Trophoblast cell (in vitro differentiated cells and primary cell): ENCODE results near the gene NXN.

ENCODE experiments used
- DNase-seq, 2 donors: peaks; one replicate each; pipeline ENCODE4 v3.0.0-alpha.2; 2016
- H2AFZ ChIP-seq: 2 replicates; pipeline ENCODE4 v1.6.1; 2013; ENCODE audit warnings: low read length, moderate library complexity, mild to moderate bottlenecking; ENCODE audit not compliant: insufficient read depth, poor library complexity
- H2AK5ac ChIP-seq: 2 replicates; pipeline ENCODE4 v1.6.1; 2013; ENCODE audit warnings: mild to moderate bottlenecking, low read length
- H2BK120ac ChIP-seq: 2 replicates; pipeline ENCODE4 v1.6.1; 2013; ENCODE audit warnings: low read length, mild to moderate bottlenecking, moderate library complexity; ENCODE audit not compliant: insufficient read depth, poor library complexity
- H2BK12ac ChIP-seq: 2 replicates; pipeline ENCODE4 v1.6.1; 2013; ENCODE audit warnings: mild to moderate bottlenecking, low read length, moderate library complexity
- H2BK5ac ChIP-seq: 2 replicates; pipeline ENCODE4 v1.6.1; 2013; ENCODE audit warnings: low read length, low read depth, moderate library complexity, mild to moderate bottlenecking; ENCODE audit not compliant: poor library complexity
- H3K14ac ChIP-seq: 2 replicates; pipeline ENCODE4 v1.6.1; 2013; ENCODE audit warnings: mild to moderate bottlenecking, low read length
- H3K18ac ChIP-seq: 2 replicates; pipeline ENCODE4 v1.6.1; 2013; ENCODE audit warnings: mild to moderate bottlenecking, low read length
- H3K23ac ChIP-seq: 2 replicates; pipeline ENCODE4 v1.6.1; 2013; ENCODE audit warnings: low read length
- H3K27ac ChIP-seq: 2 replicates; pipeline ENCODE4 v1.5.1; 2013; ENCODE audit warnings: low read depth, mild to moderate bottlenecking, inconsistent platforms, low read length, moderate library complexity
- H3K27me3 ChIP-seq: 2 replicates; pipeline ENCODE4 v1.6.1; 2013; ENCODE audit warnings: inconsistent platforms, mild to moderate bottlenecking, low read length, moderate library complexity; ENCODE audit not compliant: insufficient read depth
- H3K36me3 ChIP-seq, 2 experiments: 1 replicate in 1 of 2; 2 replicates in 1 of 2; pipeline ENCODE4 v1.6.1; 2013; ENCODE audit warnings: low read length in 2 of 2, mild to moderate bottlenecking in 2 of 2, moderate library complexity in 1 of 2; ENCODE audit not compliant: insufficient read depth in 2 of 2, control insufficient read depth in 1 of 2
- H3K4ac ChIP-seq: 2 replicates; pipeline ENCODE4 v1.6.1; 2013; ENCODE audit warnings: low read depth, mild to moderate bottlenecking, low read length, moderate library complexity
- H3K4me1 ChIP-seq, 2 experiments: 1 replicate in 1 of 2; 2 replicates in 1 of 2; pipeline ENCODE4 v1.6.1; 2013; ENCODE audit warnings: low read length in 2 of 2, mild to moderate bottlenecking in 2 of 2, moderate library complexity in 1 of 2; ENCODE audit not compliant: insufficient read depth in 2 of 2, control insufficient read depth in 1 of 2
- H3K4me2 ChIP-seq: 2 replicates; pipeline ENCODE4 v1.6.1; 2013; ENCODE audit warnings: inconsistent platforms, mild to moderate bottlenecking, low read length, moderate library complexity
- H3K4me3 ChIP-seq: 2 replicates; pipeline ENCODE4 v1.5.1; 2013; ENCODE audit warnings: mild to moderate bottlenecking, low read depth, low read length, inconsistent platforms
- H3K79me1 ChIP-seq: one replicate; pipeline ENCODE4 v1.6.1; 2013; ENCODE audit warnings: low read length
- H3K79me2 ChIP-seq: 2 replicates; pipeline ENCODE4 v1.6.1; 2013; ENCODE audit warnings: low read length, mild to moderate bottlenecking; ENCODE audit not compliant: control insufficient read depth, insufficient read depth, poor library complexity
- H3K9ac ChIP-seq: 2 replicates; pipeline ENCODE4 v1.6.1; 2013; ENCODE audit warnings: mild to moderate bottlenecking, low read length
- H3K9me3 ChIP-seq: 2 replicates; pipeline ENCODE4 v1.6.1; 2013; ENCODE audit warnings: low read depth, mild to moderate bottlenecking, control low read depth, inconsistent platforms, low read length; ENCODE audit not compliant: insufficient read depth
- H4K12ac ChIP-seq: 2 replicates; pipeline ENCODE4 v1.6.1; 2013; ENCODE audit warnings: low read depth, mild to moderate bottlenecking, low read length, moderate library complexity
- H4K8ac ChIP-seq: 2 replicates; pipeline ENCODE4 v1.6.1; 2013; ENCODE audit warnings: low read depth, mild to moderate bottlenecking, low read length, moderate library complexity
- H4K91ac ChIP-seq: one replicate; pipeline ENCODE4 v1.6.1; 2013; ENCODE audit warnings: low read depth, mild to moderate bottlenecking, low read length, moderate library complexity
- WGBS: extraction: QIAGEN DNeasy Blood & Tissue Kit; methylation state at CpG from one replicate; pipeline ENCODE4 v1.1.7; 2013; ENCODE audit warnings: missing lambda C conversion rate; ENCODE audit not compliant: insufficient read length, insufficient coverage; ENCODE audit errors: extremely low coverage; 5-methylcytosine and 5-hydroxymethylcytosine counted together

The NXN gene

DNA sequence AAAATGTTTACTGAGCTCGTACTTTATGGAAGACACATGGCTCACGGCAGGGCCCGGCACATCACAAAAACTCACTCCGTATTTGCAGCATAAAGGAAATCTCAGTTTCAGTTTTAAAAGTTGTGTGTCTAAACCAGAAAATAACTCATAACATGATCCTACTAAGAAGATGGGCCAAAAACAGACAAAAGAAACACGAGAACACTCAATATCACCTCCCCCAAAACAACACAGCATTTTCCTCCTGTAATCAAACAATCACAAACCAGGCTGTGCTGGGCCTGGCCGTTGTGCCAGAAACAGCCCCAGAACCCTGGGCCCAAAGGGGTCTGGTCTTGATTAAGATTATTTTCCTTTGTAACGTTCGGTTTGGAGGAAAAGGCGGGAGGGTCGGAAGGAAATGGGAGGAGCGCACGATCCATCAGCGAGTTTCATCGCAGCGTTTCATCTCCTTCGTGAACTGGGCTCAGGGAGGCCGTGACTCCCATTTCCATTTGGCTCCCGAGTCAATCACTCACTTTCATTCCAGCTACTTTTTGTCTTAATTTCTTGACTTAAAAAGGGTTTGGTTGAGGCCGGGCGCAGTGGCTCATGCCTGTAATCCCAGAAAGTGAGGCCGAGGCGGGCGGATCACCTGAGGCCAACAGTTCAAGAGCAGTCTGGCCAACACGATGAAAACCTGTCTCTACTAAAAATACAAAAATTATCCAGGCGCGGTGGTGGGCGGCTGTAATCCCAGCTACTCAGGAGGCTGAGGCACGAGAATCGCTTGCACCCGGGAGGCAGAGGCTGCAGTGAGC, 61.4 kb downstream of the NXN start:
- Histone ChIP-seq H3K4me3 (no peak overlapping the region), H2AK5ac (no peak overlapping the region), H2BK12ac (no peak overlapping the region), H3K9ac (no peak overlapping the region), H3K14ac (no peak overlapping the region), H3K4me1 (peaks cover 7 to 13% of the 10 kb centered on the region in 2 experiments), H3K36me3 (peaks cover 4 to 5% of the 10 kb centered on the region in 2 experiments), H3K18ac (no peak overlapping the region), H2BK5ac (no peak overlapping the region), H2AFZ (no peak overlapping the region), H3K4me2 (no peak overlapping the region), H3K4ac (peak overlapping the region; percentile 64), H4K91ac (no peak overlapping the region), H3K79me1 (no peaks in the 10 kb centered on the region), H3K27me3 (no peaks in the 10 kb centered on the region), H4K8ac (no peak overlapping the region), H3K27ac (no peak overlapping the region), H4K12ac (no peak overlapping the region), H3K9me3 (no peaks in the 10 kb centered on the region), H3K79me2 (peaks cover 14% of the 10 kb centered on the region), H2BK120ac (no peak overlapping the region), H3K23ac (no peak overlapping the region)
- DNase-seq: no peak
- no CpG with 5 or more reads among the region's 30 CpGs for WGBS

GRCh38 chr17:917391-917811, 62.2 kb downstream of the NXN start:
- Histone ChIP-seq H2BK12ac (no peak overlapping the region), H2BK120ac (no peak overlapping the region), H3K36me3 (peaks cover 2% of the 10 kb centered on the region in 2 experiments), H2AFZ (no peak overlapping the region), H2BK5ac (no peak overlapping the region), H3K79me1 (no peaks in the 10 kb centered on the region), H4K8ac (no peak overlapping the region), H3K9me3 (no peaks in the 10 kb centered on the region), H3K4me2 (no peak overlapping the region), H3K14ac (no peak overlapping the region), H3K79me2 (peaks cover 14% of the 10 kb centered on the region), H3K27me3 (no peaks in the 10 kb centered on the region), H3K27ac (no peak overlapping the region), H3K23ac (no peak overlapping the region), H4K91ac (no peak overlapping the region), H3K4me1 (peaks cover 7 to 13% of the 10 kb centered on the region in 2 experiments), H4K12ac (no peak overlapping the region), H2AK5ac (no peak overlapping the region), H3K18ac (no peak overlapping the region), H3K4ac (peak overlapping the region; percentile 24), H3K9ac (no peak overlapping the region), H3K4me3 (no peak overlapping the region)
- WGBS: no CpG with 5 or more reads among the region's 19 CpGs
- no peak for DNase-seq

GRCh38 chr17:916315-916714, 63.3 kb downstream of the NXN start:
- Histone ChIP-seq H3K27ac (no peak overlapping the region), H3K4me3 (no peak overlapping the region), H2BK12ac (no peak overlapping the region), H3K4ac (no peak overlapping the region), H2AK5ac (no peak overlapping the region), H3K27me3 (no peaks in the 10 kb centered on the region), H3K79me2 (peaks cover 13% of the 10 kb centered on the region), H3K23ac (no peak overlapping the region), H3K14ac (no peak overlapping the region), H2BK120ac (no peak overlapping the region), H2AFZ (no peak overlapping the region), H4K8ac (no peak overlapping the region), H3K4me1 (peaks cover 7 to 13% of the 10 kb centered on the region in 2 experiments), H4K91ac (no peak overlapping the region), H3K4me2 (no peak overlapping the region), H3K79me1 (no peaks in the 10 kb centered on the region), H3K18ac (no peak overlapping the region), H3K36me3 (peaks cover 2% of the 10 kb centered on the region in 2 experiments), H3K9ac (no peak overlapping the region), H3K9me3 (no peaks in the 10 kb centered on the region), H2BK5ac (no peak overlapping the region), H4K12ac (no peak overlapping the region)
- no CpG with 5 or more reads among the region's 7 CpGs for WGBS
- DNase-seq: no peak

- no peak overlapping the region for H2BK12ac ChIP-seq
- peaks cover 10% of the 10 kb centered on the region for H3K79me2 ChIP-seq
- H3K9ac ChIP-seq: no peak overlapping the region
- H3K14ac ChIP-seq: no peak overlapping the region
- H2BK5ac ChIP-seq: no peak overlapping the region
- no peak overlapping the region for H3K27ac ChIP-seq
- no peaks in the 10 kb centered on the region for H3K79me1 ChIP-seq
- H3K23ac ChIP-seq: no peak overlapping the region
- no peak overlapping the region for H3K4me2 ChIP-seq
- no peak overlapping the region for H4K12ac ChIP-seq
- peak overlapping the region; percentile 66 for H2AK5ac ChIP-seq
- no peaks in the 10 kb centered on the region for H3K27me3 ChIP-seq
- H4K8ac ChIP-seq: no peak overlapping the region
- H3K18ac ChIP-seq: no peak overlapping the region
- peaks cover 0 to 2% of the 10 kb centered on the region in 2 experiments for H3K36me3 ChIP-seq
- peaks cover 7 to 13% of the 10 kb centered on the region in 2 experiments for H3K4me1 ChIP-seq
- peak overlapping the region; percentile 42 for H3K4ac ChIP-seq
- no peaks in the 10 kb centered on the region for H3K9me3 ChIP-seq
- no peak overlapping the region for H2AFZ ChIP-seq
- no peak overlapping the region for H2BK120ac ChIP-seq
- H3K4me3 ChIP-seq: no peak overlapping the region
- DNase-seq: peak in 1 of 2 donors; percentile 29
- no CpG with 5 or more reads among the region's 10 CpGs for WGBS
- no peak overlapping the region for H4K91ac ChIP-seq
These were observed 63.9 kb downstream of the NXN start for GRCh38 chr17:915538-916201.
